IMR-90 (cell line): ENCODE results near the gene MTREX. TPM values are rescaled to one million over a fixed set of nuclear protein-coding genes. Genes with fewer than 3 reads are reported as not detected.

Experiments
- ATAC-seq: fragments of 200-7000 bp; cut with Tn5 transposase; 2 replicates; pipeline ENCODE4 v1.9.1; 2020; ENCODE audit warnings: low read depth, mild to moderate bottlenecking, moderate library complexity
- BruUV-seq: library from RNA; stranded (reverse); fragments of 400-500 nt; replicated peaks from 2 replicates; lab custom pipeline; 2021; lab: Mats Ljungman, UMichigan
- CTCF ChIA-PET: fragments of 300-600 bp; formaldehyde crosslinking; extraction: SDS; loops from one replicate; lab custom pipeline; 2021; ENCODE audit warnings: antibody characterized with exemption; lab: Yijun Ruan, JAX
- POLR2A ChIA-PET: fragments of 300-600 bp; sonication (Branson Sonifier 250); formaldehyde crosslinking; loops from one replicate; lab custom pipeline; 2022; ENCODE audit warnings: antibody characterized with exemption; ENCODE audit not compliant: unreplicated experiment; lab: Charles Lee
- DNase-seq: peaks from one replicate; pipeline ENCODE4 v3.0.0; 2013
- H2AFZ ChIP-seq: replicated peaks from 2 replicates; pipeline ENCODE3; 2013; ENCODE audit warnings: low read length, mild to moderate bottlenecking; ENCODE audit not compliant: poor library complexity
- H2AK5ac ChIP-seq: 2 replicates; pipeline ENCODE4 v1.6.1; 2013; ENCODE audit warnings: low read depth, low read length, inconsistent platforms
- H2AK9ac ChIP-seq: replicated peaks from 2 replicates; pipeline ENCODE3; 2013; ENCODE audit warnings: mild to moderate bottlenecking, low read depth, low read length, moderate library complexity; ENCODE audit not compliant: poor library complexity
- H2BK120ac ChIP-seq: 2 replicates; pipeline ENCODE4 v1.6.1; 2013; ENCODE audit warnings: low read depth, low read length, inconsistent platforms
- H2BK15ac ChIP-seq: 3 replicates; pipeline ENCODE4 v1.6.1; 2013; ENCODE audit warnings: low read depth, low read length, inconsistent platforms
- H2BK20ac ChIP-seq: 2 replicates; pipeline ENCODE4 v1.6.1; 2013; ENCODE audit warnings: low read depth, mild to moderate bottlenecking, inconsistent platforms, low read length, moderate library complexity
- H2BK5ac ChIP-seq: 2 replicates; pipeline ENCODE4 v1.6.1; 2013; ENCODE audit warnings: mild to moderate bottlenecking, low read depth, low read length, inconsistent platforms; ENCODE audit not compliant: poor library complexity, severe bottlenecking
- H3K14ac ChIP-seq: replicated peaks from 2 replicates; pipeline ENCODE4 v1.6.1; 2013; ENCODE audit warnings: low read depth, low read length, inconsistent platforms
- H3K18ac ChIP-seq: 2 replicates; pipeline ENCODE4 v1.6.1; 2013; ENCODE audit warnings: low read depth, low read length, control low read depth
- H3K23ac ChIP-seq: 2 replicates; pipeline ENCODE4 v1.6.1; 2013; ENCODE audit warnings: low read depth, low read length, inconsistent platforms
- H3K27ac ChIP-seq: 2 replicates; pipeline ENCODE4 v1.5.1; 2013; ENCODE audit warnings: mild to moderate bottlenecking, control low read depth, low read length; ENCODE audit not compliant: insufficient read depth
- H3K27me3 ChIP-seq: 2 replicates; pipeline ENCODE4 v1.6.1; 2013; ENCODE audit warnings: low read length; ENCODE audit not compliant: control insufficient read depth, insufficient read depth
- H3K36me3 ChIP-seq: 2 replicates; pipeline ENCODE4 v1.6.1; 2013; ENCODE audit warnings: low read length, mixed read lengths; ENCODE audit not compliant: control insufficient read depth, insufficient read depth
- H3K4ac ChIP-seq: 2 replicates; pipeline ENCODE4 v1.6.1; 2013; ENCODE audit warnings: low read depth, low read length, inconsistent platforms
- H3K4me1 ChIP-seq: 2 replicates; pipeline ENCODE4 v1.6.1; 2013; ENCODE audit warnings: low read length, mixed read lengths; ENCODE audit not compliant: control insufficient read depth, insufficient read depth
- H3K4me2 ChIP-seq: 2 replicates; pipeline ENCODE4 v1.6.1; 2013; ENCODE audit warnings: low read depth, mild to moderate bottlenecking, control low read depth, low read length, moderate library complexity
- H3K4me3 ChIP-seq: 2 replicates; pipeline ENCODE4 v1.5.1; 2013; ENCODE audit warnings: low read depth, mild to moderate bottlenecking, control low read depth, low read length, moderate library complexity; ENCODE audit not compliant: insufficient read depth
- H3K56ac ChIP-seq: 2 replicates; pipeline ENCODE4 v1.6.1; 2013; ENCODE audit warnings: low read length, inconsistent platforms; ENCODE audit not compliant: insufficient read depth; ENCODE audit errors: extremely low read depth
- H3K79me1 ChIP-seq, 2 experiments: 2 replicates each; pipeline ENCODE4 v1.6.1; 2013; ENCODE audit warnings: low read length in 2 of 2, inconsistent platforms in 1 of 2, low read depth in 1 of 2
- H3K9ac ChIP-seq: 2 replicates; pipeline ENCODE4 v1.6.1; 2013; ENCODE audit warnings: low read depth, low read length, control low read depth
- H3K9me1 ChIP-seq: 2 replicates; pipeline ENCODE4 v1.6.1; 2013; ENCODE audit warnings: low read length, inconsistent platforms; ENCODE audit not compliant: insufficient read depth
- H3K9me3 ChIP-seq: 2 replicates; pipeline ENCODE4 v1.6.1; 2013; ENCODE audit warnings: low read length; ENCODE audit not compliant: control insufficient read depth, insufficient read depth
- H4K20me1 ChIP-seq: 2 replicates; pipeline ENCODE4 v1.6.1; 2013; ENCODE audit warnings: low read length, inconsistent platforms; ENCODE audit not compliant: insufficient read depth
- H4K5ac ChIP-seq: 2 replicates; pipeline ENCODE4 v1.6.1; 2013; ENCODE audit warnings: mild to moderate bottlenecking, low read depth, low read length, control low read depth
- H4K8ac ChIP-seq, 2 experiments: 2 replicates each; pipeline ENCODE4 v1.6.1; 2013; ENCODE audit warnings: low read depth in 2 of 2, low read length in 2 of 2, control low read depth in 1 of 2, inconsistent platforms in 1 of 2
- H4K91ac ChIP-seq: 2 replicates; pipeline ENCODE4 v1.6.1; 2013; ENCODE audit warnings: low read depth, low read length, inconsistent platforms; ENCODE audit not compliant: insufficient read depth
- BHLHE40 ChIP-seq: fragments of 150-350 bp; IDR thresholded peaks from 2 replicates; pipeline ENCODE4 v1.6.1; 2016; ENCODE audit warnings: mild to moderate bottlenecking, low read depth, low read length
- CEBPB ChIP-seq: IDR thresholded peaks from 2 replicates; pipeline ENCODE4 v1.6.1; 2012; ENCODE audit warnings: low read depth, low read length, improper control_type of control experiment
- CHD1 ChIP-seq: IDR thresholded peaks from 2 replicates; pipeline ENCODE4 v1.6.1; 2012; ENCODE audit warnings: low read depth, low read length, improper control_type of control experiment
- FOS ChIP-seq: fragments of 150-350 bp; IDR thresholded peaks from 2 replicates; pipeline ENCODE4 v1.6.1; 2016; ENCODE audit warnings: low read depth, low read length
- MAFK ChIP-seq: IDR thresholded peaks from 2 replicates; pipeline ENCODE4 v1.6.1; 2012; ENCODE audit warnings: low read depth, low read length, improper control_type of control experiment
- MAZ ChIP-seq: IDR thresholded peaks from 2 replicates; pipeline ENCODE4 v1.6.1; 2012; ENCODE audit warnings: low read depth, mild to moderate bottlenecking, low read length, improper control_type of control experiment, moderate library complexity, borderline replicate concordance
- MXI1 ChIP-seq: IDR thresholded peaks from 2 replicates; pipeline ENCODE4 v1.6.1; 2012; ENCODE audit warnings: low read depth, mild to moderate bottlenecking, low read length, moderate library complexity, borderline replicate concordance
- NFE2L2 ChIP-seq: fragments of 150-350 bp; IDR thresholded peaks from 2 replicates; pipeline ENCODE4 v1.6.1; 2016; ENCODE audit warnings: low read depth, mild to moderate bottlenecking, low read length
- POLR2A ChIP-seq: IDR thresholded peaks from 2 replicates; pipeline ENCODE4 v1.6.1; 2012; ENCODE audit warnings: mild to moderate bottlenecking, low read depth, low read length
- RCOR1 ChIP-seq: IDR thresholded peaks from 2 replicates; pipeline ENCODE4 v1.6.1; 2012; ENCODE audit warnings: mild to moderate bottlenecking, low read length, improper control_type of control experiment; ENCODE audit not compliant: insufficient replicate concordance
- RFX5 ChIP-seq: IDR thresholded peaks from 2 replicates; pipeline ENCODE4 v1.8.0; 2012; ENCODE audit warnings: low read depth, mild to moderate bottlenecking, low read length, moderate library complexity
- SMC3 ChIP-seq: fragments of 150-350 bp; IDR thresholded peaks from 2 replicates; pipeline ENCODE4 v1.6.1; 2016; ENCODE audit warnings: low read depth, mild to moderate bottlenecking, antibody characterized with exemption, low read length, moderate library complexity
- WGBS, 2 experiments: methylation state at CpG; one replicate each; pipeline versions ENCODE4 v1.1.5 to v1.1.7; 2013; ENCODE audit warnings: missing lambda C conversion rate in 2 of 2; ENCODE audit not compliant: insufficient read length in 1 of 2; ENCODE audit errors: extremely low coverage in 2 of 2; 5-methylcytosine and 5-hydroxymethylcytosine counted together
- dilution Hi-C: fragments of 300-500 bp; cut with HindIII; formaldehyde crosslinking; loops from one replicate; pipeline ENCODE4 v1.14.3; 2018; ENCODE audit warnings: low sequenced_read_pairs; ENCODE audit not compliant: unreplicated experiment
- in situ Hi-C: fragments of 300-500 bp; cut with MboI; formaldehyde crosslinking; loops from 3 replicates; pipeline ENCODE4 v1.14.3; 2019; ENCODE audit warnings: low sequenced_read_pairs, inconsistent platforms, mixed read lengths
- intact Hi-C: fragments of 100-400 bp; cut with micrococcal nuclease; formaldehyde crosslinking; loops from 2 replicates; pipeline ENCODE4 v1.10.0; 2022
- polyA plus RNA-seq, 3 experiments: library from polyadenylated mRNA; depleted of rRNA; stranded (reverse); fragments of >200 nt; gene quantifications; 2 replicates each; pipeline ENCODE4 v1.2.3, GENCODE V29; 2012; ENCODE audit warnings: low replicate concordance in 1 of 3
- total RNA-seq: library from RNA; depleted of rRNA; stranded (reverse); fragments of >200 nt; gene quantifications from 2 replicates; pipeline ENCODE4 v1.2.3, GENCODE V29; 2012
- TF ChIP-seq, protein P1 (sequence below): fragments of 150-350 bp; IDR thresholded peaks from 2 replicates; pipeline ENCODE4 v1.6.1; 2017; ENCODE audit warnings: mild to moderate bottlenecking, antibody characterized with exemption, low read length, low read depth
- TF ChIP-seq, protein P2 (sequence below): fragments of 150-350 bp; IDR thresholded peaks from 2 replicates; pipeline ENCODE4 v1.6.1; 2016; ENCODE audit warnings: low read depth, mild to moderate bottlenecking, low read length, moderate library complexity, borderline replicate concordance

MTREX gene
- total and polyA plus RNA-seq, 2 of the 4 experiments (the other 2 are of a cell fraction), result 22.1 to 33.2 TPM

DNA sequence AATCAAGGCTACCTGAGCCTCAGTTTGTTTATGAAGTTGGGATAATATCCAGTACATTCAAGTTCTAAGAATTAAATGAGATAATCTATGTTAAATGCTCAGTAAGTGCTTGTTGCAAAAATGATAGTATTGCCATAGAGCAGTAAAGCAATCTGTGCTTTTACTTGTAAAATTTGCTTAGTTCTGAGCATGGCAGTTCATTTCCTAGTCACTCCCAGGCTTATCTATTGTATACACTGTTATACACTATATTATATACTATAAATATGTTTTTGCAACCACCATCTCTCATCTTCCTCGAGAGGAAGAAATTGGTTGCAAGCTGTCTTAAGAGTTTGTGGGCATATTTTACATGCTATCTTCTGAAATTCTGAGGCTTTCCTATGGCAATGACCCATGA lies 63.4 kb downstream of the MTREX start:
- H2BK15ac ChIP-seq, result no peak overlapping the region
- no CpG with 5 or more reads among the region's 1 CpG for WGBS, 2 experiments
- no peak overlapping the region for H2AFZ ChIP-seq
- no peak overlapping the region for H2BK120ac ChIP-seq
- peaks cover 12% of the 10 kb centered on the region; the same call in 1 of the 2 replicates for H3K36me3 ChIP-seq
- no peak overlapping the region for H3K18ac ChIP-seq
- ChIA-PET CTCF (no interaction called here), POLR2A (no interaction called here)
- H2BK20ac ChIP-seq, result no peak overlapping the region
- no peak overlapping the region for H3K14ac ChIP-seq
- dilution Hi-C loops (no loop called here), in situ Hi-C loops (no loop called here), intact Hi-C loops (no loop called here)
- TF ChIP-seq BHLHE40 (no peak), FOS (no peak), MXI1 (no peak), MAFK (no peak), NFE2L2 (no peak), RCOR1 (no peak), SMC3 (no peak), MAZ (no peak), RFX5 (no peak), CHD1 (no peak), POLR2A (no peak), CEBPB (no peak)
- TF ChIP-seq, protein P1, sequence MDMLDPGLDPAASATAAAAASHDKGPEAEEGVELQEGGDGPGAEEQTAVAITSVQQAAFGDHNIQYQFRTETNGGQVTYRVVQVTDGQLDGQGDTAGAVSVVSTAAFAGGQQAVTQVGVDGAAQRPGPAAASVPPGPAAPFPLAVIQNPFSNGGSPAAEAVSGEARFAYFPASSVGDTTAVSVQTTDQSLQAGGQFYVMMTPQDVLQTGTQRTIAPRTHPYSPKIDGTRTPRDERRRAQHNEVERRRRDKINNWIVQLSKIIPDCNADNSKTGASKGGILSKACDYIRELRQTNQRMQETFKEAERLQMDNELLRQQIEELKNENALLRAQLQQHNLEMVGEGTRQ, result no peak
- TF ChIP-seq, protein P2, sequence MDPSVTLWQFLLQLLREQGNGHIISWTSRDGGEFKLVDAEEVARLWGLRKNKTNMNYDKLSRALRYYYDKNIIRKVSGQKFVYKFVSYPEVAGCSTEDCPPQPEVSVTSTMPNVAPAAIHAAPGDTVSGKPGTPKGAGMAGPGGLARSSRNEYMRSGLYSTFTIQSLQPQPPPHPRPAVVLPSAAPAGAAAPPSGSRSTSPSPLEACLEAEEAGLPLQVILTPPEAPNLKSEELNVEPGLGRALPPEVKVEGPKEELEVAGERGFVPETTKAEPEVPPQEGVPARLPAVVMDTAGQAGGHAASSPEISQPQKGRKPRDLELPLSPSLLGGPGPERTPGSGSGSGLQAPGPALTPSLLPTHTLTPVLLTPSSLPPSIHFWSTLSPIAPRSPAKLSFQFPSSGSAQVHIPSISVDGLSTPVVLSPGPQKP, result no peak
- H3K9me1 ChIP-seq, result no peaks in the 10 kb centered on the region
- H3K4me2 ChIP-seq, result no peak overlapping the region
- H3K27ac ChIP-seq, result no peak overlapping the region
- H3K9me3 ChIP-seq, result no peaks in the 10 kb centered on the region
- H4K5ac ChIP-seq, result no peak overlapping the region
- no peak overlapping the region for H3K9ac ChIP-seq
- no peak overlapping the region for H3K4me3 ChIP-seq
- no peak overlapping the region for H2AK9ac ChIP-seq
- H4K20me1 ChIP-seq, result no peaks in the 10 kb centered on the region
- no peak overlapping the region for H2BK5ac ChIP-seq
- H3K23ac ChIP-seq, result no peak overlapping the region
- no peak overlapping the region for H3K4ac ChIP-seq
- peaks cover 0 to 8% of the 10 kb centered on the region in 2 experiments; a peak in 2 of 4 replicates for H3K79me1 ChIP-seq
- no peaks in the 10 kb centered on the region for H3K4me1 ChIP-seq
- H4K91ac ChIP-seq, result no peak overlapping the region
- no peaks in the 10 kb centered on the region for H3K27me3 ChIP-seq
- DNase-seq, result no peak
- ATAC-seq, result no peak
- H4K8ac ChIP-seq, result no peak overlapping the region
- no peak overlapping the region for H3K56ac ChIP-seq
- BruUV-seq, result no TSS peak
- H2AK5ac ChIP-seq, result no peak overlapping the region
